ENCODE measurements around the gene TMEM52. TPM values are rescaled to one million over a fixed set of nuclear protein-coding genes. Genes with fewer than 3 reads are reported as not detected.

The TMEM52 gene
- total and polyA plus RNA-seq, 2 of the 8 experiments (the other 6 are each of a cell fraction or from before 2014, with no cell fraction given): 14.6 to 30.2 TPM

- no peak for TF ChIP-seq ATF2 (IDR thresholded peaks at IDR 0.05; ENCODE audit: low read length)
- TF ChIP-seq POLR2A (IDR thresholded peaks at IDR 0.05; ENCODE audit: control extremely low read depth in 1 of 2, low read depth in 2 of 2, low read length in 2 of 2): peak in 1 of 2 experiments; percentile 84; a peak in 2 of 3 replicates
- no peak for TF ChIP-seq CBX5 (IDR thresholded peaks at IDR 0.05; ENCODE audit: low read depth, low read length)
- no peak for TF ChIP-seq ASH2L (IDR thresholded peaks at IDR 0.05; ENCODE audit: low read length)
- peak; percentile 12 for TF ChIP-seq E2F6 (IDR thresholded peaks at IDR 0.05)
- TF ChIP-seq HDAC6 (IDR thresholded peaks at IDR 0.05; ENCODE audit: low read depth, low read length): no peak
- no peak for TF ChIP-seq NANOG (IDR thresholded peaks at IDR 0.05; ENCODE audit: insufficient read depth, low read depth, low read length, poor library complexity, severe bottlenecking)
- TF ChIP-seq JUN (IDR thresholded peaks at IDR 0.05; ENCODE audit: low read depth, low read length): no peak
- TF ChIP-seq POU5F1 (IDR thresholded peaks at IDR 0.05; ENCODE audit: low read depth, low read length): no peak
- TF ChIP-seq SP4 (IDR thresholded peaks at IDR 0.05; ENCODE audit: low read length): no peak
- peak; percentile 76; the same call in 1 of the 2 replicates for TF ChIP-seq MAX (IDR thresholded peaks at IDR 0.05)
- TF ChIP-seq RBBP5 (IDR thresholded peaks at IDR 0.05; ENCODE audit: borderline replicate concordance, low read depth, low read length): peak; percentile 48; the same call in 1 of the 2 replicates
- TF ChIP-seq SIN3A (conservative IDR thresholded peaks at IDR 0.05 in 1 of 2, IDR thresholded peaks at IDR 0.05 in 1 of 2; ENCODE audit: low read depth in 1 of 2, low read length in 2 of 2): 0 out of 4 replicates have a peak, but pooled peaks have one; percentile 19 to 52
These were observed at the start of gene TMEM52 (continued) for GRCh38 chr1:1918901-1919303.

All from H1 (cell line).